ENCODE measurements around the gene UBE2H. TPM values are rescaled to one million over a fixed set of nuclear protein-coding genes. Genes with fewer than 3 reads are reported as not detected.
"Not testable (repeated sequence)": the region's sequence is repeated elsewhere in the genome, so short reads cannot be mapped to it uniquely, and the experiment has no call there.

The UBE2H gene
- polyA plus RNA-seq, 6 donors from 2014 or later, result 35.9 to 86.8 (median 55.6) TPM

- Mint-ChIP-seq H3K4me3 (peak overlapping the region; percentile 86 to 95 (median 92)), H3K27me3 (peaks cover 0 to 6% (median 4%) of the 10 kb centered on the region in 3 donors), H3K27ac (peak overlapping the region in 4 of 6 donors; percentile 8 to 73 (median 50)), H3K4me1 (peaks cover 19 to 28% (median 20%) of the 10 kb centered on the region in 3 donors), H3K9me3 (no peaks in the 10 kb centered on the region), H3K36me3 (no peaks in the 10 kb centered on the region)
- peak; percentile 82 to 85 for ATAC-seq (ENCODE audit: low read depth in 2 of 2)
- peak; percentile 79 for DNase-seq
These were observed 127.4 kb downstream of the UBE2H start for GRCh38 chr7:129825209-129825970.

GRCh38 chr7:129824291-129825208 lies 128.2 kb downstream of the UBE2H start:
- DNase-seq (peak; percentile 9), ATAC-seq (ENCODE audit: low read depth in 2 of 2) (no peak)
- H3K4me1 Mint-ChIP-seq, result peaks cover 11 to 20% (median 13%) of the 10 kb centered on the region in 3 donors
- H3K4me3 Mint-ChIP-seq, result peak overlapping the region; percentile 86 to 95 (median 92)
- H3K9me3 Mint-ChIP-seq, result no peaks in the 10 kb centered on the region
- H3K36me3 Mint-ChIP-seq, result no peaks in the 10 kb centered on the region
- peaks cover 0 to 8% (median 6%) of the 10 kb centered on the region in 3 donors for H3K27me3 Mint-ChIP-seq
- peak overlapping the region in 2 of 6 donors; percentile 8 to 73 for H3K27ac Mint-ChIP-seq

GRCh38 chr7:129823143-129823542 lies 129.6 kb downstream of the UBE2H start:
- peak overlapping the region in 1 of 8 donors; percentile 30 for H3K4me3 Mint-ChIP-seq
- H3K27ac Mint-ChIP-seq, result peak overlapping the region in 1 of 6 donors; percentile 59
- not testable (repeated sequence) for H3K27me3 Mint-ChIP-seq

GRCh38 chr7:129821476-129821875 lies 131.3 kb downstream of the UBE2H start:
- peaks cover 0 to 20% (median 12%) of the 10 kb centered on the region in 3 donors for H3K27me3 Mint-ChIP-seq
- H3K27ac Mint-ChIP-seq, result peak overlapping the region in 1 of 6 donors; percentile 95
- ATAC-seq (ENCODE audit: low read depth in 2 of 2) (no peak), DNase-seq (no peak)
- H3K4me1 Mint-ChIP-seq, result peaks cover 8 to 18% (median 13%) of the 10 kb centered on the region in 3 donors
- peaks cover 0 to 18% (median 12%) of the 10 kb centered on the region in 7 donors for H3K9me3 Mint-ChIP-seq
- peak overlapping the region in 1 of 8 donors; percentile 44 for H3K4me3 Mint-ChIP-seq
- H3K36me3 Mint-ChIP-seq, result peaks cover 10 to 14% of the 10 kb centered on the region in 2 donors

More at GRCh38 chr7:129823143-129823542, 129.6 kb downstream of the UBE2H start:
- not testable (repeated sequence) for H3K36me3 Mint-ChIP-seq; H3K9me3 Mint-ChIP-seq; DNase-seq; ATAC-seq (ENCODE audit: low read depth in 2 of 2)
- H3K4me1 Mint-ChIP-seq, result peaks cover 8 to 18% (median 13%) of the 10 kb centered on the region in 3 donors

GRCh38 chr7:129816742-129817141 lies 136.0 kb downstream of the UBE2H start:
- Mint-ChIP-seq H3K36me3 (peaks cover 10 to 14% of the 10 kb centered on the region in 2 donors), H3K4me1 (no peaks in the 10 kb centered on the region), H3K4me3 (no peak overlapping the region)

GRCh38 chr7:129807863-129808262 lies 144.9 kb downstream of the UBE2H start:
- Mint-ChIP-seq H3K4me1 (no peaks in the 10 kb centered on the region), H3K9me3 (peaks cover 0 to 2% (median 0%) of the 10 kb centered on the region in 7 donors), H3K36me3 (no peaks in the 10 kb centered on the region), H3K4me3 (no peak overlapping the region), H3K27me3 (peaks cover 9 to 19% (median 13%) of the 10 kb centered on the region in 3 donors), H3K27ac (no peak overlapping the region)
- ATAC-seq (ENCODE audit: low read depth in 2 of 2) (no peak), DNase-seq (no peak)

More at GRCh38 chr7:129816742-129817141, 136.0 kb downstream of the UBE2H start:
- no peak for ATAC-seq (ENCODE audit: low read depth in 2 of 2)
- H3K27me3 Mint-ChIP-seq, result peaks cover 7 to 36% (median 23%) of the 10 kb centered on the region in 3 donors
- no peak for DNase-seq
- peaks cover 0 to 18% (median 13%) of the 10 kb centered on the region in 7 donors for H3K9me3 Mint-ChIP-seq
- no peak overlapping the region for H3K27ac Mint-ChIP-seq

- Mint-ChIP-seq H3K9me3 (no peaks in the 10 kb centered on the region), H3K4me3 (no peak overlapping the region), H3K36me3 (no peaks in the 10 kb centered on the region), H3K27ac (no peak overlapping the region), H3K27me3 (peaks cover 10 to 20% (median 14%) of the 10 kb centered on the region in 3 donors), H3K4me1 (no peaks in the 10 kb centered on the region)
- DNase-seq, result no peak
- no peak for ATAC-seq (ENCODE audit: low read depth in 2 of 2)
These were observed 147.7 kb downstream of the UBE2H start for GRCh38 chr7:129804890-129805719.

- Mint-ChIP-seq H3K27ac (no peak overlapping the region), H3K4me1 (no peaks in the 10 kb centered on the region), H3K27me3 (peaks cover 10 to 20% (median 14%) of the 10 kb centered on the region in 3 donors), H3K9me3 (no peaks in the 10 kb centered on the region), H3K36me3 (no peaks in the 10 kb centered on the region), H3K4me3 (no peak overlapping the region)
- DNase-seq (no peak), ATAC-seq (ENCODE audit: low read depth in 2 of 2) (no peak)
These were observed 148.5 kb downstream of the UBE2H start for GRCh38 chr7:129804111-129804889.

- H3K9me3 Mint-ChIP-seq, result no peaks in the 10 kb centered on the region
- no peaks in the 10 kb centered on the region for H3K4me1 Mint-ChIP-seq
- peaks cover 10 to 24% (median 19%) of the 10 kb centered on the region in 3 donors for H3K27me3 Mint-ChIP-seq
- DNase-seq (no peak), ATAC-seq (ENCODE audit: low read depth in 2 of 2) (no peak)
- H3K27ac Mint-ChIP-seq, result no peak overlapping the region
- H3K36me3 Mint-ChIP-seq, result no peaks in the 10 kb centered on the region
- no peak overlapping the region for H3K4me3 Mint-ChIP-seq
These were observed 149.1 kb downstream of the UBE2H start for GRCh38 chr7:129803546-129804081.

- Mint-ChIP-seq H3K27ac (peak overlapping the region in 1 of 6 donors; percentile 44), H3K9me3 (no peaks in the 10 kb centered on the region), H3K36me3 (no peaks in the 10 kb centered on the region), H3K27me3 (peaks cover 18 to 37% (median 29%) of the 10 kb centered on the region in 3 donors), H3K4me3 (no peak overlapping the region), H3K4me1 (no peaks in the 10 kb centered on the region)
- ATAC-seq (ENCODE audit: low read depth in 2 of 2), result no peak
- no peak for DNase-seq
These were observed 150.9 kb downstream of the UBE2H start for GRCh38 chr7:129801882-129802281.

GRCh38 chr7:129800901-129801300 lies 151.9 kb downstream of the UBE2H start:
- Mint-ChIP-seq H3K27me3 (peaks cover 18 to 42% (median 34%) of the 10 kb centered on the region in 3 donors), H3K4me1 (no peaks in the 10 kb centered on the region), H3K36me3 (no peaks in the 10 kb centered on the region), H3K27ac (peak overlapping the region in 1 of 6 donors; percentile 8), H3K4me3 (no peak overlapping the region), H3K9me3 (no peaks in the 10 kb centered on the region)
- ATAC-seq (ENCODE audit: low read depth in 2 of 2) (no peak), DNase-seq (no peak)

Measured in naive B cell (primary cell).